GM21526 (cell line): ENCODE results near the gene ARHGEF19.
"Not testable (repeated sequence)": the region's sequence is repeated elsewhere in the genome, so short reads cannot be mapped to it uniquely, and the experiment has no call there.

Experiments used
- ATAC-seq: cut with Tn5 transposase; IDR thresholded peaks from one replicate; pipeline ENCODE4 v1.9.1; 2021; ENCODE audit warnings: moderate library complexity; ENCODE audit not compliant: unreplicated experiment, low FRiP score

ARHGEF19 gene

DNA sequence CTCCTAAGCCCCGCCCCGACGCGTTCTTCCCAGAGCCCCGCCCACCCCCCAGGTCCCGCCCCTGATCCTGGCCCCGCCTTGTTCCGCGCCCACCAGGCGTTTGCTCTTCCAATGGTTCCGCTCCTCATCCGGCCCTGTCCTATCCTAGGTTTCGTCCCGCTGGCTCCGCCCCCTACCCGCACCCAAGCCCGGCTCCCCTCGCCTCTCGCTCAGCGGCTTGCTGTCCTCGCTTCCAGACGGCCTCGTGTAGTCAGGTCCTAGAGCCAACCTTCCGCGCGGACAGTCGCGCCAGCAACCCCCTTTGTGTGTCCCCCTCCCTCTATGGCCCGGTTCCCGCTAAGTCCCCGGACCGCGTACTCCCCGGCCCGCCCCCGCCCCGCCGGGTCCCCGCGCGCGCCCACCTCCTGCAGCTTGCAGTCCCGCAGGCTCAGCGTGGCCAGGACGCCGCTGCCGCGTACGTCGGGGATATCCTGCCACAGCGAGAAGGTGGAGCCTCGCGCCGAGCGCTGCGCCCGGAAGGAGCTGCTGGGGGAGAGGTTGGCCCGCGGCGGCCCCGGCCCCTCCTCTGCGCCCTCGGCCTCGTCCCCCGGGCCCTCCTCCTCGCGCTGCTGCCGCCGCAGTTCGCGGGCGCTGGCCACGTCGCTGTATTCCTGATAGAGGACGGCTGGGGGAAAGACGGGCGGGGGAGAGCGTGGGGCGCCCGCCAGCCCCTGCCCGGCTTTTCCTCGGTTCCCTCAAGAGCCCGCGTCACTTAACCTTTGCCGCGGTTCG, 5.7 kb downstream of the ARHGEF19 start:
- ATAC-seq, result peak; percentile 58

DNA sequence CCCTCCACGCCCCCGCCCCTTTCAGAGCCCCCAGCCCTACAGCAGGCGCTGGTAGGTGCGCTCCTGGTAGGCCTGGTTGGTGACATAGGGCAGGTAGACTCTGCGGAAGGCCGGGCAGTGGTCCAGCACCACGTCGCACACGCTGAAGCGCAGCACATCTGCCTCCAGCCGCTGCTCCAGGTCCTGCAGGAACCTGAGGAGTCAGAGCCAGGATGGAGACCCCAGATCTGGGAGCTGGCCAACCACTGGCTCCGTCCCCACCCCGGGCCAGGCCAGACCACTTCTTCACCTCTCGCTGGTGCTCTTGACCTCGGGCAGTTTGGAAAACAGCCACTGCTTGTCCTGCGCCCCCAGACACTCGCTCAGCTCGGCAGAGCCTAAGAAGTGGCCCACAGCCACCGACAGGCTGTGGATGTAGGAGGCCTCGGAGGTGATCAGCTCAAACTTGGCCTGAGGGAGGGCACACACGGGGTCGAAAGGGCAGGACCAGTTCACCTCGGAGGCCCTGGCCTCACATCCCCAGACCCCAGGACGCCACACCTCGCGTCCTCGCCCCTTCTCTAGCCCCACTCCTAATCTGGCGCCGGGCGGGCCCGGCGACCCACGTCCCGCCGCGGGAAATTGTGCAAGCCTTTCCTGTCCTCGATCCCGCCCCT, 6.4 kb downstream of the ARHGEF19 start:
- peak; percentile 12 for ATAC-seq

DNA sequence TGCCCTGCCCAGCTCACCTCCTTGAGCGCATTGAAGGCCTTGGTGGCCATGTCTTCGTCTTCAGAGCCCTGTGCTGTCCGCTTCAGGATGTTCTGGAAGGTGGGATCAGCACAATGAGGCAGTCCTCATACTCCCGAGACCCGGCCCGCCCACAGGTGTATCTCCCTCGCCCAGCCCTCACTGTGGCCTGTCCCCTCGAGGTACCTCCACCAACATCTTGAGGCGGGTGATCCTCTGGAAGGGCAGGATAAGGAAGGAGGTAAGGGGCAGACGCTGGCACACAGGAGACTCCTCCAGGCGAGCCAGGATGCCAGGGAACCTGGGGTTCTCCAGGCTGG, 7.1 kb downstream of the ARHGEF19 start:
- no peak for ATAC-seq

GRCh38 chr1:16204634-16205333, 7.7 kb downstream of the ARHGEF19 start:
- no peak for ATAC-seq

GRCh38 chr1:16204216-16204615, 8.2 kb downstream of the ARHGEF19 start:
- ATAC-seq, result no peak

DNA sequence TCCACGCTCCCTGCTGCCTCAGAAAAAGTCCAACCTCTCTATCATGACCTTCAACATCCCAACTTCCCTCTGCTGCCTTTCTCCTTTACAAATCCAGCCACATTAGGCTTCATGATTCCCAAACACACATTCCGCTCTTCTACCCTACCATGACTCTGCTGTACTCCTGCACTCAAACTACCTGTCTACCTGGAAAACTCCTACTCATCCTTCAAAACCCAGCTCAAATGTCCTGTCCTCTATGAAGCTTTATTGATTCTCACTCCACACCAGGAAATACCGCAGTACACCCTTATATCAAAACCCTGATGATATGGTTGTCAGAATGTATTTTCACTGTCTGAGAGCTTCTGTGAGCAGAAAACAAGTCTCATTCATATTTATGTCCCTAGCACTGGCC, 8.9 kb downstream of the ARHGEF19 start:
- ATAC-seq, result no peak

GRCh38 chr1:16202281-16203210, 9.9 kb downstream of the ARHGEF19 start:
- no peak for ATAC-seq

DNA sequence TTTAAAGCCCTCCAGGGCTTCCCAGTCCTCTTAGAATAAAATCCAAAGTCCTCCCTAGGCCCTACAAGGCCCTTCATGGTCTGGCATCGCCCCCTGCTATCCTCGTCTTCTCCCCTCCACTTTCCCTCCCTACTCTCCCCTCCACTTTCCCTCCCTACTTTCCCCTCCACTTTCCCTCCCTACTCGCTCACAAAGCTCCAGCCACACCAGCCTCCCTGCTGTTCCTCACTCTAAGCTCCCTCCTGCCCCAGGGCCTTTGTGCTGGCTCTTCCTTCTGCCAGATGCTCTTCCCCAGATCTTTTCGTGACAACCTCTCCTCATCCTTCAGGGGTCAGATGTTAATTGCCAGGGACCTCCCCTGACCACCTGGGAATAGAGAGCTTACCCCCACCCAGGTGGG, 12.8 kb downstream of the ARHGEF19 start:
- no peak for ATAC-seq

GRCh38 chr1:16199157-16199501, 13.3 kb downstream of the ARHGEF19 start:
- ATAC-seq, result no peak

GRCh38 chr1:16198444-16199156, 13.9 kb downstream of the ARHGEF19 start:
- no peak for ATAC-seq

GRCh38 chr1:16196874-16197273, 15.6 kb downstream of the ARHGEF19 start:
- ATAC-seq, result no peak

DNA sequence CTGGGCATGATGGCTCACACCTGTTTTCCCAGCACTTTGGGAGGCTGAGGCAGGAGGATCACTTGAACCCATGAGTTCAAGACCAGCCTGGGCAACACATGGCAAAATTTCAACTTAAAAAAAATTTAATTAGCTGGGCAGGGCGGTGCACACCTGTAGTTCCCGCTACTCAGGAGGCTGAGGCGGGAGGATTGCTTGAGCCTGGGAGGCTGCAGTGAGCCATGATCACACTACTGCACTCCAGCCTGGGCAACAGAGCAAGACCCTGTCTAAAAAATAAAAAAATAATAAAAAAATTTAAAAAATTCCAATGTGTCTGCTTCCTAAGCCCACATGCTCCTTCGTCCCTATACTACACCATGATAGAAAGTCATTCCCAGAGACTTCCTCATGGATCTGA, 16.3 kb downstream of the ARHGEF19 start:
- not testable (repeated sequence) for ATAC-seq

DNA sequence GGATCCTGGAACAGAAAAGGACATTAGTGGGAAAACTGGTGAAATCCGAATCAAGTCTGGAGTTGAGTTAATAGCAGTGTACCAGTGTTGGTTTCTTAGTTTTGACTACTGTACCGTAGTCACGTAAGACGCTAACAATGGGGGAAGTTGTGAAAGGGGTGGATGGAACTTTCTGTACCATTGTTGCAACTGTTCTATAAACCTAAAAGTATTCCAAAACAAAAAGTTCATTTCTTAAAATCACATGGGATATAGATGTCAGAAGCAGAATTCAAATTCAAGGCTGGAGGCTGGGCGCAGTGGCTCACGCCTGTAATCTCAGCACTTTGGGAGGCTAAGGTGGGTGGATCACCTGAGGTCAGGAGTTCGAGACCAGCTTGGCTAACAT, 16.9 kb downstream of the ARHGEF19 start:
- ATAC-seq, result no peak

DNA sequence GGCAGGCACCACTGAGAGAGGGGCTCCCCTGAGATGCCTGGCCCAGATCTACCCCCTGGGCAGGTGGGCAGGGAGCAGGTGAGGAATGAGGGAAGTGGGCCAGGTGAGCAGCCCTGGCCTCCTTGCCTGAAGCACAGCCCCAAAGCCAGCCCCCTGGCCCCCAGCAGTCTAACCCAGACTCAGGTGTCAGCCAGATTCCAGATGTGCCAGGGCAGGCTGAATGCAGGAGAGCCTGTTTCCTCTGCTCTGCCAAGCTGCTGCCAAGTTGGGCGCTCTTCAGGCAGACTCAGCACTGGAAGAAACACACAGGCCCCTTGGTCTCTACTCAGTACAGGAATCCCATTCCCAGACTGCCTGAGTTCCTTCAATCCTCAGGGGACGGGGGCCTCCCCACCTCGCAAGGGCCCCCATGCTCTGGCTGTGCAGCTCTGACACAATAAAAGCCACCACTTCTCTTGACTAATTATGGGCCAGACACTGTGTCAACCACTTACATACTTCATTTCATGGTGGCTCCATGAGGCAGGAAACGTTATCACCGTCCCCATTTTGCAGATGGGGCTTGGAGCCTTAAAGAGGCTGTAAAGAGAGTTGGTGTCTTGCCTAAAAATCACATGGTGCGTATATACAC, 20.4 kb downstream of the ARHGEF19 start:
- ATAC-seq, result no peak

GRCh38 chr1:16191309-16191708, 21.1 kb downstream of the ARHGEF19 start:
- no peak for ATAC-seq

- ATAC-seq, result no peak
Measured at GRCh38 chr1:16189921-16190621, 22.4 kb downstream of the ARHGEF19 start.

GRCh38 chr1:16189003-16189402, 23.4 kb downstream of the ARHGEF19 start:
- ATAC-seq, result no peak

GRCh38 chr1:16187748-16188401, 24.6 kb downstream of the ARHGEF19 start:
- ATAC-seq, result no peak
